Liver (tissue), 2 donors: ENCODE results near the gene BAIAP3.
"Not testable (repeated sequence)": the region's sequence is repeated elsewhere in the genome, so short reads cannot be mapped to it uniquely, and the experiment has no call there.

Source experiments
- GABPA ChIP-seq, 2 donors: IDR thresholded peaks in 1 of 2; conservative IDR thresholded peaks in 1 of 2; 2 replicates each; pipeline ENCODE4 v1.6.1; 2016; ENCODE audit warnings: antibody characterized with exemption in 2 of 2, mild to moderate bottlenecking in 1 of 2, moderate library complexity in 1 of 2
- RAD21 ChIP-seq, 2 donors: IDR thresholded peaks; 2 replicates each; pipeline ENCODE4 v1.6.1; 2016; ENCODE audit warnings: antibody characterized with exemption in 2 of 2, mild to moderate bottlenecking in 2 of 2
- YY1 ChIP-seq: IDR thresholded peaks from 2 replicates; pipeline ENCODE4 v1.6.1; 2016; ENCODE audit warnings: antibody characterized with exemption, mild to moderate bottlenecking
- ZBTB33 ChIP-seq: IDR thresholded peaks from 2 replicates; pipeline ENCODE4 v1.6.1; 2016; ENCODE audit warnings: antibody characterized with exemption
- TF ChIP-seq, protein P1 (sequence below): IDR thresholded peaks from 2 replicates; pipeline ENCODE4 v1.6.1; 2016; ENCODE audit warnings: antibody characterized with exemption, mild to moderate bottlenecking
- donor health status: healthy.

GRCh38 chr16:1292208-1292607 is 41.2 kb upstream of the BAIAP3 start:
- not testable (repeated sequence) for TF ChIP-seq YY1; RAD21 (IDR thresholded peaks at IDR 0.05); GABPA (IDR thresholded peaks at IDR 0.05 in 1 of 2, conservative IDR thresholded peaks at IDR 0.05 in 1 of 2); ZBTB33
- TF ChIP-seq, protein P1, sequence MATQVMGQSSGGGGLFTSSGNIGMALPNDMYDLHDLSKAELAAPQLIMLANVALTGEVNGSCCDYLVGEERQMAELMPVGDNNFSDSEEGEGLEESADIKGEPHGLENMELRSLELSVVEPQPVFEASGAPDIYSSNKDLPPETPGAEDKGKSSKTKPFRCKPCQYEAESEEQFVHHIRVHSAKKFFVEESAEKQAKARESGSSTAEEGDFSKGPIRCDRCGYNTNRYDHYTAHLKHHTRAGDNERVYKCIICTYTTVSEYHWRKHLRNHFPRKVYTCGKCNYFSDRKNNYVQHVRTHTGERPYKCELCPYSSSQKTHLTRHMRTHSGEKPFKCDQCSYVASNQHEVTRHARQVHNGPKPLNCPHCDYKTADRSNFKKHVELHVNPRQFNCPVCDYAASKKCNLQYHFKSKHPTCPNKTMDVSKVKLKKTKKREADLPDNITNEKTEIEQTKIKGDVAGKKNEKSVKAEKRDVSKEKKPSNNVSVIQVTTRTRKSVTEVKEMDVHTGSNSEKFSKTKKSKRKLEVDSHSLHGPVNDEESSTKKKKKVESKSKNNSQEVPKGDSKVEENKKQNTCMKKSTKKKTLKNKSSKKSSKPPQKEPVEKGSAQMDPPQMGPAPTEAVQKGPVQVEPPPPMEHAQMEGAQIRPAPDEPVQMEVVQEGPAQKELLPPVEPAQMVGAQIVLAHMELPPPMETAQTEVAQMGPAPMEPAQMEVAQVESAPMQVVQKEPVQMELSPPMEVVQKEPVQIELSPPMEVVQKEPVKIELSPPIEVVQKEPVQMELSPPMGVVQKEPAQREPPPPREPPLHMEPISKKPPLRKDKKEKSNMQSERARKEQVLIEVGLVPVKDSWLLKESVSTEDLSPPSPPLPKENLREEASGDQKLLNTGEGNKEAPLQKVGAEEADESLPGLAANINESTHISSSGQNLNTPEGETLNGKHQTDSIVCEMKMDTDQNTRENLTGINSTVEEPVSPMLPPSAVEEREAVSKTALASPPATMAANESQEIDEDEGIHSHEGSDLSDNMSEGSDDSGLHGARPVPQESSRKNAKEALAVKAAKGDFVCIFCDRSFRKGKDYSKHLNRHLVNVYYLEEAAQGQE, result not testable (repeated sequence)
